AML-193 (cell line): Measurements from ENCODE around the gene ST7L.
"Not testable (repeated sequence)": the region's sequence is repeated elsewhere in the genome, so short reads cannot be mapped to it uniquely, and the experiment has no call there.

Source experiments
- DNase-seq, 2 experiments: peaks; one replicate each; lab custom pipeline; 2025; lab: John Stamatoyannopoulos, UW

Gene ST7L

GRCh38 chr1:112618721-112619517 lies at the start of gene ST7L:
TSS of gene ST7L (minus strand) at chr1:112619141. CDS start at chr1:112619113, 28 bp downstream.
- DNase-seq = peak; percentile 26 to 36

GRCh38 chr1:112666946-112667345 lies 48.0 kb upstream of the ST7L start:
- no peak for DNase-seq

DNA sequence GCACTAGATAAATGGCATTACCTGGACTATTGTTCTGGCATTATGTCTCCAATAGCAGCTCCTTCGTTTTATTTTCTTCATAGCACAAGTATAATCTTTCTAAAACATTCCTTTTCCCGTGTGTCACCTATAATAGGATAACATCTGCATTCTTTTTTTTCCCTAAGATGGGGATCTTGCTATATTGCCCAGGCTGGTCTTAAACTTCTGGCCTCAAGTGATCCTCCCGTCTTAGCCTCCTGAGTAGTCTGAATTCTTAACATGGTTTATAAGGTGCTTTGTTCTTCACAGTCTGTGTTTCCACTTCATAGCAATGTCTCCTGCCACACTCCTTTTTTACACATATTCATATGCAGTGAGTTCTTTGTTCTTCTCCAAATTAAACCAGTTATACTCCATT lies 46.9 kb upstream of the ST7L start:
- DNase-seq = no peak

GRCh38 chr1:112651205-112651604 lies 32.3 kb upstream of the ST7L start:
- DNase-seq = no peak

DNA sequence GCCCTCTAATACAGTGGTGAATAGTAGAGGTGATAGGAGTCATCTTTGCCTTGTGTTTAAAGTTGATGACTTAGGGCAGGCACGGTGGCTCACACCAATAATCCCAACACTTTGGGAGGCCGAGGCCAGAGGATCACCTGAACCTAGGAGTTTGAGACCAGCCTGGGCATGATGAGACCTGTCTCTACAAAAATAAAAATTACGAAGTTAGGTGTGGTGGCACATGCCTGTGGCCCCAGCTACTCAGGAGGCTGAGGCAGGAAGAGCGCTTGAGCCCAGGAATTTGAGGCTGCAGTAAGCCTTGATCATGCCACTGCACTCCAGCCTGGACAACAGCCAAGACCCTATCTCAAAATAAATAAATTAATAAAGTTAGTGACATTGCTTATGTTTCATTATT lies 27.3 kb upstream of the ST7L start:
- DNase-seq = no peak

GRCh38 chr1:112643080-112643479 lies 24.1 kb upstream of the ST7L start:
- no peak for DNase-seq

GRCh38 chr1:112640437-112640836 lies 21.5 kb upstream of the ST7L start:
- not testable (repeated sequence) for DNase-seq

GRCh38 chr1:112638110-112638428 lies 19.1 kb upstream of the ST7L start:
- no peak for DNase-seq

GRCh38 chr1:112637254-112638109 lies 18.5 kb upstream of the ST7L start:
- no peak for DNase-seq

GRCh38 chr1:112636597-112637253 lies 17.8 kb upstream of the ST7L start:
- no peak for DNase-seq

DNA sequence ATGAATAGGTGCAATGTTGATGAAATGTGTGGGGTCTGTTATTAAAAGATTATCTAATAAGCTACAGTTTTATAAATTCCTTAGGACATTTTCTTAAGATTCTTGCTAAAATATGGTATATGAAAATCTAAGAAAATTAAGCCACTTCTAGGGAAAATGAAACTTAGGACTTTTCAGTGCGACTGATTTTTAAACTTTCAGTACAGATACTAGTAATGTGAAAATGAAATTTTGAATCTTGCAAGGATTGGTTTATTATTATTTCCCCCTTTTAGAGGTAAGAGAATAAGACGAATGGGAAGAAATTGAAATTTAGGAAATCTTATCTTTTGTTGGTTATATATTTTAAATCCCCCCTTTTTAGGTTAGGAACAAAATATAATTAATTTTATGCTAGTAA lies 17.1 kb upstream of the ST7L start:
- no peak for DNase-seq

DNA sequence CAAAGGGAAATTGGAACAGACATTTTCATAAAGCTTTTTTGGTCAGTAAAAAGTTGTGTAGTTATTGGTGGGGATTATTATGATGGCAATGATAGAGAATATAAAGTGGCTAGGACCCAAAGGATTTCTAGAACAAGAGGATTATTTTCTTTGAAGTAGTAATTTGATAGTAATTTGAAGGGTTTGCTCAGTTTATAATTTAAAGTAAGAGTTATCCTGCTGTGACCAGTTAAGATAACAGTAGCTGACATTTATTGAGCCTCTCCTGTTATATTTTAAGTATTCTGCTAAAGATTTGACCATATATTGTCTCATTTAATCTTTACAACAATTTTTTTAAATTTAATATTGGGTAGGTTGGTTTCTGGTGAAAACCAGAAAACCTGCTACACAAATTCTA lies 15.4 kb upstream of the ST7L start:
- DNase-seq = no peak

DNA sequence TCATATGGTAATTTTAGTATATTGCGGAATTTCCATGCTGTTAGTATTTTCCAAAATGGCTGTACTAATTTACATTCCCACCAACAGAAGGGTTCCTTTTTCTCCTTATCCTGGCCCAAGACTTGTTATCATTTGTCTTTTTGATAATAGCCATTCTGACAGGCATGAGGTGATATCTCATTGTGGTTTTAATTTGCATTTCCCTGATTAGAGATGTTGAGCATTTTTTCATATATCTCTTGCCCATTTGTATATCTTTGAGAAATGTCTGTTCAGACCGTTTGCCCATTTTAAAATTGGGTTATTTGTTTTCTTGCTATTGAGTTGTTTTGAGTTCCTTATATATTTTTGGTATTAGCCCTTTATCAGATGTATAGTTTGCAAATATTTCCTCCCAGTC lies 14.7 kb upstream of the ST7L start:
- no peak for DNase-seq

DNA sequence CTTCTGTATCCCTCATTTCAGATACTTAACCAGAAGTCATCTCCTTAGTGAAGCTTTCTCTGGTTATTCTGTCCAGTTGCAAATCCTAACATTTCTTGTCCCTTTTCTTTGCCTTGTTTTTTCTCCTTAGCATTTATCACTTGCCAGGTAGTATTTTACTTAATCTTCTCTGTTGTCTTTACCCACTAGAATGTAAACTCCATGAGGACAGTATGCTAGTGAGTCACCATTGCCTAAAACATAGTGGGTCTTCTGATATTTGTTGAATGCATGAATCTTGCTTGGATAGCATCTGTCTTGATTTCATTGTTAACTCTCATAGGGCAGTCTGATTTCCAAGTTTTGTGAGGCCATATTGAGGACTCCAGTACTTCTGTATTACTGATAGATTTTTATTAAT lies 10.3 kb upstream of the ST7L start:
- DNase-seq = no peak

- no peak for DNase-seq
Observed at GRCh38 chr1:112628516-112628915, 9.6 kb upstream of the ST7L start.

DNA sequence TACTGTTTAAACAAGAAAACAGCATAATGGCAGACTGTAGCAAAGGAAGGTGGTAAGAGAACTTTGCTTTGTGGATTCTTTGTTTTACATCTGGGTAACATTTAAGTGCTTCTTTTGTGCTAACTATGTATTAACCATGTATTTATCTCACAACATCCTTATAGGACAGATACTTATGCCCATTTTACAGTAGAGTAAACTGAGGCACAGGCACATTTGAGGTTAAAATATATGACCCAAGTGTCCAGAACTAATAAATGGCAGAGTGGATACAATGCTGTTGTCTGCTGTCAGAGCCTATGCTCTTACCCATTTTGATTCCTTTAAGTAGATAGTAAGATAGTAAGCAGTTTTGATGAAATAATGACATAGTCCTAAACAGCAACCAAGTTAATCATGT lies 7.9 kb upstream of the ST7L start:
- no peak for DNase-seq

DNA sequence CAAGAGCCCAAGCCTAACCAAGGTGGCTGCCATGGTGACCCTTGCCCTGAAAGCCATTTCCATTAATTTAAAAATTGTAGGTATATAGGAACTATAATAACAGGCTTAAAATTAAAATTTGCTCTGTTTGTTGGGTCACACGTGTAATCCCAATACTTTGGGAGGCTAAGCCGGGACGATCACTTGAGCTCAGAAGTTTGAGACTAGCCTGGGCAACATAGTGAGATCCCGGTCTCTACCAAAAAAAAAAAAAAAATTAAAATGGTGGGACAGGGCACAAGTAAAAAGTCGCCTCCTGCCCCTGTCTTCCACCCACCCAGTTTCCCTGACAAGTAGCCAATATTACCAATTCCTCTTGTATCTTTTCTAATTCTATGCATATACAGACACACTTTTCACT lies 7.3 kb upstream of the ST7L start:
- DNase-seq = no peak

DNA sequence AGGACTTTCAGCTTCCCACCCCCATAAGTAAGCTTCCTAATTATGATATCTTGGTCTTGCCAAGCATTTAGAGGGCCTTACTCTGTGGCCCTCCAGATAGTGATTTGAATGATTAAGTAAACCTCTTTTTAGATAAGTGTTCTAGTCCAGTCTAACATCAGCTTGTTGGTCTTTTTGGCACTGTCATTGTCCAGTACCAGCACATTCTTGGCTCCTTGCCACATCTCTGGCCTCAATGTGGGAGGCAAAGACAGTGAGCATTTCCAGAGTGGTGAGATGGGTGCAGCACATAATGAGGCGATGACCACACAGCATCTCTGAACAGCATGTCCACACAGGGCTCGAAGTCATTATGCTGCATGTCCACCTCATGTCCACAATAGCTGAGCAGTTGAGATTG lies 6.8 kb upstream of the ST7L start:
- DNase-seq = no peak

- not testable (repeated sequence) for DNase-seq
Observed at GRCh38 chr1:112624493-112624892, 5.6 kb upstream of the ST7L start.

DNA sequence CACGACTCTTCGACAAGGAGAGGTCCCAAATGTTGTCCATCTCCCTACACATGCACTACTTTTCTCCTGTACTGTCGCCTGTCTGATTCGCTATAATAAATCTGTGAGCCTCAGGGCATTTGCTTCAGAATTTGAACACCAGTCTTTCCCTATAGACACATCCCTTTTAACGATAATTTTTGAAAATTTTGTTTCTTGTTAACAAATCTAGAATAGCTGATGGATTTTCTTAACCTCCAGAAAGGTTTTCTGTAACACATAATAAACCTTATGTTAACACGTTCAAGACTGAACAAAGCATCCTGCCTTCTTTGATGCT lies 1.4 kb upstream of the ST7L start:
- DNase-seq = no peak

- DNase-seq = peak; percentile 95 to 96
Observed at GRCh38 chr1:112619518-112620376, 806 bp upstream of the ST7L start, which contains the start of gene CAPZA1. TSS of gene CAPZA1 (plus strand) at chr1:112619832. CDS start at chr1:112619845, 13 bp downstream.
